Measurements from ENCODE around the gene LRRIQ1. TPM values are rescaled to one million over a fixed set of nuclear protein-coding genes. Genes with fewer than 3 reads are reported as not detected.

The LRRIQ1 gene
- total and polyA plus RNA-seq, 2 of the 13 experiments (the other 11 are each of a cell fraction or from before 2014, with no cell fraction given): not detected

GRCh38 chr12:85152311-85152729 lies 116.2 kb downstream of the LRRIQ1 start:
- in situ Hi-C loops (cut with HindIII; ENCODE audit: extremely low pct_ligation_motif_present, low pct_unique_long_range_greater_than_20kb) (no loop called here), intact Hi-C loops (cut with micrococcal nuclease; ENCODE audit: unreplicated experiment) (no loop called here)
- H3K79me2 ChIP-seq (ENCODE audit: insufficient read depth, low read length): no peaks in the 10 kb centered on the region
- ChIA-PET POLR2A (no interaction called here), CTCF (ENCODE audit: low intra/inter-chr PET ratio, low total read pairs) (no interaction called here)
- 0% methylated on average over 2 of the region's 2 CpGs for WGBS (ENCODE audit: low lambda C conversion rate)
- BruUV-seq (replicated peaks): no TSS peak
- ATAC-seq: no peak
- no peak overlapping the region for H3K4me2 ChIP-seq (ENCODE audit: low read depth, low read length)
- no peak for FAIRE-seq
- H3K4me3 ChIP-seq (replicated peaks in 1 of 3; ENCODE audit: insufficient read depth in 1 of 3, low read depth in 2 of 3, low read length in 3 of 3): no peak overlapping the region
- no peak overlapping the region for H3K27ac ChIP-seq (ENCODE audit: extremely low read length, insufficient read depth, low read length)
- H3K36me3 ChIP-seq (replicated peaks in 1 of 2; ENCODE audit: control insufficient read depth in 1 of 2, insufficient read depth in 2 of 2, low read length in 2 of 2): no peaks in the 10 kb centered on the region
- no peaks in the 10 kb centered on the region for H3K4me1 ChIP-seq (ENCODE audit: insufficient read depth, low read length)
- no peaks in the 10 kb centered on the region for H3K27me3 ChIP-seq (ENCODE audit: control insufficient read depth in 1 of 2, insufficient read depth in 2 of 2, low read length in 2 of 2)
- no peak overlapping the region for H3K9ac ChIP-seq (ENCODE audit: insufficient read depth, low read depth, low read length)
- H2AFZ ChIP-seq (ENCODE audit: low read length): no peak overlapping the region
- no peaks in the 10 kb centered on the region for H4K20me1 ChIP-seq (ENCODE audit: insufficient read depth, low read length)
- TF ChIP-seq TBX2 (CRISPR knock-in tag; IDR thresholded peaks at IDR 0.05; ENCODE audit: borderline replicate concordance) (no peak), FOXJ3 (CRISPR knock-in tag; IDR thresholded peaks at IDR 0.05; ENCODE audit: borderline replicate concordance) (no peak)
- DNase-seq (ENCODE audit: low spot score): no peak
- no peaks in the 10 kb centered on the region for H3K9me3 ChIP-seq (ENCODE audit: low read length)

GRCh38 chr12:85155791-85156190 lies 119.6 kb downstream of the LRRIQ1 start:
- no peak for ATAC-seq
- TF ChIP-seq NR0B2 (CRISPR knock-in tag; IDR thresholded peaks at IDR 0.05) (no peak), ZNF567 (CRISPR knock-in tag; IDR thresholded peaks at IDR 0.05; ENCODE audit: borderline replicate concordance) (no peak), ZNF296 (CRISPR knock-in tag; conservative IDR thresholded peaks at IDR 0.05) (no peak), ZFP37 (CRISPR knock-in tag; IDR thresholded peaks at IDR 0.05; ENCODE audit: borderline replicate concordance) (no peak), ZNF260 (CRISPR knock-in tag; IDR thresholded peaks at IDR 0.05; ENCODE audit: borderline replicate concordance, low read depth) (no peak), ZBTB10 (CRISPR knock-in tag; IDR thresholded peaks at IDR 0.05; ENCODE audit: borderline replicate concordance) (no peak), ZNF597 (CRISPR knock-in tag; IDR thresholded peaks at IDR 0.05) (no peak), PHF8 (CRISPR knock-in tag; IDR thresholded peaks at IDR 0.05) (no peak), U2AF2 (IDR thresholded peaks at IDR 0.05; ENCODE audit: low read depth, low read length) (no peak), YEATS4 (CRISPR knock-in tag; IDR thresholded peaks at IDR 0.05; ENCODE audit: borderline replicate concordance) (no peak), ZNF691 (CRISPR knock-in tag; IDR thresholded peaks at IDR 0.05; ENCODE audit: borderline replicate concordance, low read depth) (no peak), PPARG (CRISPR knock-in tag; conservative IDR thresholded peaks at IDR 0.05) (no peak)

More at GRCh38 chr12:85155791-85156190, 119.6 kb downstream of the LRRIQ1 start:
- no peak overlapping the region for H3K4me2 ChIP-seq (ENCODE audit: low read depth, low read length)
- no peaks in the 10 kb centered on the region for H3K4me1 ChIP-seq (ENCODE audit: insufficient read depth, low read length)
- no peaks in the 10 kb centered on the region for H4K20me1 ChIP-seq (ENCODE audit: insufficient read depth, low read length)
- in situ Hi-C loops (cut with HindIII; ENCODE audit: extremely low pct_ligation_motif_present, low pct_unique_long_range_greater_than_20kb) (no loop called here), intact Hi-C loops (cut with micrococcal nuclease; ENCODE audit: unreplicated experiment) (loop anchor here (2.0 kb wide), 1 partner anchor 293 kb away; no protein-coding TSS in a partner anchor)
- H3K9ac ChIP-seq (ENCODE audit: insufficient read depth, low read depth, low read length): no peak overlapping the region
- no TSS peak for BruUV-seq (replicated peaks)
- FAIRE-seq: no peak
- ChIA-PET CTCF (ENCODE audit: low intra/inter-chr PET ratio, low total read pairs) (interaction anchor here (1.1 kb wide), 1 partner anchor 293 kb away, joined by 4 read pairs; no protein-coding TSS in a partner anchor), POLR2A (no interaction called here)
- H3K4me3 ChIP-seq (replicated peaks in 1 of 3; ENCODE audit: insufficient read depth in 1 of 3, low read depth in 2 of 3, low read length in 3 of 3): no peak overlapping the region
- H3K79me2 ChIP-seq (ENCODE audit: insufficient read depth, low read length): no peaks in the 10 kb centered on the region
- no peaks in the 10 kb centered on the region for H3K9me3 ChIP-seq (ENCODE audit: low read length)
- no peaks in the 10 kb centered on the region for H3K36me3 ChIP-seq (replicated peaks in 1 of 2; ENCODE audit: control insufficient read depth in 1 of 2, insufficient read depth in 2 of 2, low read length in 2 of 2)
- no peak overlapping the region for H3K27ac ChIP-seq (ENCODE audit: extremely low read length, insufficient read depth, low read length)
- no peaks in the 10 kb centered on the region for H3K27me3 ChIP-seq (ENCODE audit: control insufficient read depth in 1 of 2, insufficient read depth in 2 of 2, low read length in 2 of 2)
- H2AFZ ChIP-seq (ENCODE audit: low read length): no peak overlapping the region
- peak; percentile 4 for DNase-seq (ENCODE audit: low spot score)
- WGBS (ENCODE audit: low lambda C conversion rate): 4% methylated on average over 2 of the region's 2 CpGs
